H1 (cell line): ENCODE results near the gene CELF4.

Source experiments
- ATF2 ChIP-seq: IDR thresholded peaks from 2 replicates; pipeline ENCODE4 v1.6.1; 2012; ENCODE audit warnings: low read length, inconsistent platforms
- CEBPB ChIP-seq: IDR thresholded peaks from 2 replicates; pipeline ENCODE4 v1.6.1; 2012; ENCODE audit warnings: low read depth, low read length
- EGR1 ChIP-seq: IDR thresholded peaks from 2 replicates; pipeline ENCODE4 v1.6.1; 2011; ENCODE audit warnings: low read depth, low read length, borderline replicate concordance
- POLR2A ChIP-seq, 2 experiments: IDR thresholded peaks; 1 replicate in 1 of 2; 2 replicates in 1 of 2; pipeline ENCODE4 v1.6.1; 2011; ENCODE audit warnings: low read depth in 2 of 2, low read length in 2 of 2, mild to moderate bottlenecking in 2 of 2; ENCODE audit errors: control extremely low read depth in 1 of 2
- POLR2AphosphoS5 ChIP-seq: IDR thresholded peaks from 2 replicates; pipeline ENCODE4 v1.6.1; 2011; ENCODE audit warnings: low read depth, low read length
- SP1 ChIP-seq: IDR thresholded peaks from 2 replicates; pipeline ENCODE4 v1.6.1; 2011; ENCODE audit warnings: low read depth, low read length
- TEAD4 ChIP-seq: IDR thresholded peaks from 2 replicates; pipeline ENCODE4 v1.6.1; 2012; ENCODE audit warnings: low read depth, low read length, inconsistent platforms, mixed read lengths
- YY1 ChIP-seq: IDR thresholded peaks from 2 replicates; pipeline ENCODE4 v1.6.1; 2011; ENCODE audit warnings: low read depth, mild to moderate bottlenecking, low read length
- TF ChIP-seq, protein P1 (sequence below), 3 experiments: IDR thresholded peaks; 1 replicate in 2 of 3; 2 replicates in 1 of 3; pipeline versions ENCODE4 v1.5.1 to v1.6.1; 2011; ENCODE audit warnings: low read length in 3 of 3, mild to moderate bottlenecking in 3 of 3, inconsistent platforms in 2 of 3, low read depth in 1 of 3, moderate library complexity in 1 of 3; ENCODE audit not compliant: insufficient read depth in 1 of 3; ENCODE audit errors: control extremely low read depth in 1 of 3

- TF ChIP-seq, protein P1, sequence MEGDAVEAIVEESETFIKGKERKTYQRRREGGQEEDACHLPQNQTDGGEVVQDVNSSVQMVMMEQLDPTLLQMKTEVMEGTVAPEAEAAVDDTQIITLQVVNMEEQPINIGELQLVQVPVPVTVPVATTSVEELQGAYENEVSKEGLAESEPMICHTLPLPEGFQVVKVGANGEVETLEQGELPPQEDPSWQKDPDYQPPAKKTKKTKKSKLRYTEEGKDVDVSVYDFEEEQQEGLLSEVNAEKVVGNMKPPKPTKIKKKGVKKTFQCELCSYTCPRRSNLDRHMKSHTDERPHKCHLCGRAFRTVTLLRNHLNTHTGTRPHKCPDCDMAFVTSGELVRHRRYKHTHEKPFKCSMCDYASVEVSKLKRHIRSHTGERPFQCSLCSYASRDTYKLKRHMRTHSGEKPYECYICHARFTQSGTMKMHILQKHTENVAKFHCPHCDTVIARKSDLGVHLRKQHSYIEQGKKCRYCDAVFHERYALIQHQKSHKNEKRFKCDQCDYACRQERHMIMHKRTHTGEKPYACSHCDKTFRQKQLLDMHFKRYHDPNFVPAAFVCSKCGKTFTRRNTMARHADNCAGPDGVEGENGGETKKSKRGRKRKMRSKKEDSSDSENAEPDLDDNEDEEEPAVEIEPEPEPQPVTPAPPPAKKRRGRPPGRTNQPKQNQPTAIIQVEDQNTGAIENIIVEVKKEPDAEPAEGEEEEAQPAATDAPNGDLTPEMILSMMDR (IDR thresholded peaks at IDR 0.05; ENCODE audit: control extremely low read depth in 1 of 3, insufficient read depth in 1 of 3, low read depth in 1 of 3, low read length in 3 of 3): no peak
- no peak for TF ChIP-seq CEBPB
- TF ChIP-seq POLR2A (IDR thresholded peaks at IDR 0.05; ENCODE audit: control extremely low read depth in 1 of 2, low read depth in 2 of 2, low read length in 2 of 2): no peak
- TF ChIP-seq POLR2AphosphoS5: no peak
- TF ChIP-seq ATF2: no peak
- TF ChIP-seq YY1: no peak
- TF ChIP-seq SP1: no peak
- no peak for TF ChIP-seq EGR1
- no peak for TF ChIP-seq TEAD4
These were observed 144.1 kb downstream of the CELF4 start for GRCh38 chr18:37421341-37422077.
